Measurements from ENCODE around the gene LINGO4. TPM values are rescaled to one million over a fixed set of nuclear protein-coding genes. Genes with fewer than 3 reads are reported as not detected.

LINGO4 gene, protein sequence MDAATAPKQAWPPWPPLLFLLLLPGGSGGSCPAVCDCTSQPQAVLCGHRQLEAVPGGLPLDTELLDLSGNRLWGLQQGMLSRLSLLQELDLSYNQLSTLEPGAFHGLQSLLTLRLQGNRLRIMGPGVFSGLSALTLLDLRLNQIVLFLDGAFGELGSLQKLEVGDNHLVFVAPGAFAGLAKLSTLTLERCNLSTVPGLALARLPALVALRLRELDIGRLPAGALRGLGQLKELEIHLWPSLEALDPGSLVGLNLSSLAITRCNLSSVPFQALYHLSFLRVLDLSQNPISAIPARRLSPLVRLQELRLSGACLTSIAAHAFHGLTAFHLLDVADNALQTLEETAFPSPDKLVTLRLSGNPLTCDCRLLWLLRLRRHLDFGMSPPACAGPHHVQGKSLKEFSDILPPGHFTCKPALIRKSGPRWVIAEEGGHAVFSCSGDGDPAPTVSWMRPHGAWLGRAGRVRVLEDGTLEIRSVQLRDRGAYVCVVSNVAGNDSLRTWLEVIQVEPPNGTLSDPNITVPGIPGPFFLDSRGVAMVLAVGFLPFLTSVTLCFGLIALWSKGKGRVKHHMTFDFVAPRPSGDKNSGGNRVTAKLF
- total RNA-seq (under 1 TPM; 0.06 to 0.63 TPM), polyA plus RNA-seq (ENCODE audit: insufficient read length in 6 of 6) (under 1 TPM in 4 of 6 donors, not detected in 2; 0.07 to 0.17 (median 0.12) TPM)
- long read RNA-seq, donor 1, partial matches to known transcripts = 0 of 1 reads
- long read RNA-seq, donor 1, other reads (novel, unspliced or antisense) = 0 of 1 reads
- long read RNA-seq, donor 2 = 0 reads
- long read RNA-seq, donor 3 = 0 reads
- long read RNA-seq, donor 4 = 0 reads
- long read RNA-seq, donor 5 = 0 reads
- long read RNA-seq, donor 6 = 0 reads
- long read RNA-seq, donor 7 = 0 reads
- long read RNA-seq, donor 8 = 0 reads
- long read RNA-seq, donor 9 = 0 reads
- long read RNA-seq, donor 10 = 0 reads
- long read RNA-seq, donor 11 = 0 reads
- long read RNA-seq, donor 12 = 0 reads

DNA sequence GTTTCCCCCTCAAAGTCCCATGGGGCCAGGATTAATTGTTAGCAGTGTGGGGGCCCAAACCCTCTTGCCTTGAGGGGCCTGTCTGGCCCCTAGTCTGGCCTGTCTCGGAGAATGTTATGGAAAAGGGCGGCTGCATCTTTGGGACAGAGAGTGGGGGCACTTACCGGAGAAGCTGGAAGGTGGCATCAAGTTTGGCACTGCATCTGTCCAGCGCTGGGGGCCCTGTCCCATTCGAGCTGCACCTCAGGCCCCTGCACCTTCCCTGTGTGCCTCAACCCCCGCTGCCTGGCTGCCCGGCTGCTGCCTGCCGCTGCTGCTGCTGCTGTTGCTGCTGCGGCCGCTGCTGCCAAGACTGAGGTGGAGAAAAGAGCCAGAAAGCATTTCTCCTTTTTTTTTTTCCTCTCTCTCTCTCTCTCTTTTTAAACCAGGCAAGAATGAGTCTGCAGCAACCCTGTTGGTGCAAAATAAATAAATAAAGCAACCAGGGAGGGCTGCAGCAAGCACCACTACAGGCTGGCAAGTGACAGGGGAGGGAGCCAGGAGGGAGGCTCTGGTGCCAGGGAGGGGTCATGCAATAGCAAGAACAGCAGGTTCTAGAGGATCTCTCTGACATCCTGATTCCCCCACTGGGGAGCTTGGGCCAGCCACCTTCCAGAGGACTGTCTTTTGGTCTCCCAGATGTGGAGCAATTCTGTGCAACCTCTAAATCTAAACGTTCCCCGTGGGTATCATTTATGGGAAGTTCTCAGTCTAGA is at the start of gene LINGO4:
Gene LINGO4 (minus strand): TSS at position 354 of the 755 bp plus-strand sequence. CDS start 2,715 bp downstream, outside the sequence.
- Histone ChIP-seq H3K9me3 (no peaks in the 10 kb centered on the region), H3K27me3 (peaks cover 0 to 8% of the 10 kb centered on the region in 2 donors), H3K4me1 (no peaks in the 10 kb centered on the region), H3K4me3 (no peak within 1 kb of the TSS), H3K36me3 (no peaks in the 10 kb centered on the region), H3K27ac (no peak within 1 kb of the TSS)
- no peak for ATAC-seq
- intact Hi-C loops (cut with DNase I) = no loop called here
- no peak for DNase-seq
- TF ChIP-seq, protein P1, sequence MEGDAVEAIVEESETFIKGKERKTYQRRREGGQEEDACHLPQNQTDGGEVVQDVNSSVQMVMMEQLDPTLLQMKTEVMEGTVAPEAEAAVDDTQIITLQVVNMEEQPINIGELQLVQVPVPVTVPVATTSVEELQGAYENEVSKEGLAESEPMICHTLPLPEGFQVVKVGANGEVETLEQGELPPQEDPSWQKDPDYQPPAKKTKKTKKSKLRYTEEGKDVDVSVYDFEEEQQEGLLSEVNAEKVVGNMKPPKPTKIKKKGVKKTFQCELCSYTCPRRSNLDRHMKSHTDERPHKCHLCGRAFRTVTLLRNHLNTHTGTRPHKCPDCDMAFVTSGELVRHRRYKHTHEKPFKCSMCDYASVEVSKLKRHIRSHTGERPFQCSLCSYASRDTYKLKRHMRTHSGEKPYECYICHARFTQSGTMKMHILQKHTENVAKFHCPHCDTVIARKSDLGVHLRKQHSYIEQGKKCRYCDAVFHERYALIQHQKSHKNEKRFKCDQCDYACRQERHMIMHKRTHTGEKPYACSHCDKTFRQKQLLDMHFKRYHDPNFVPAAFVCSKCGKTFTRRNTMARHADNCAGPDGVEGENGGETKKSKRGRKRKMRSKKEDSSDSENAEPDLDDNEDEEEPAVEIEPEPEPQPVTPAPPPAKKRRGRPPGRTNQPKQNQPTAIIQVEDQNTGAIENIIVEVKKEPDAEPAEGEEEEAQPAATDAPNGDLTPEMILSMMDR (IDR thresholded peaks at IDR 0.05) = no peak

DNA sequence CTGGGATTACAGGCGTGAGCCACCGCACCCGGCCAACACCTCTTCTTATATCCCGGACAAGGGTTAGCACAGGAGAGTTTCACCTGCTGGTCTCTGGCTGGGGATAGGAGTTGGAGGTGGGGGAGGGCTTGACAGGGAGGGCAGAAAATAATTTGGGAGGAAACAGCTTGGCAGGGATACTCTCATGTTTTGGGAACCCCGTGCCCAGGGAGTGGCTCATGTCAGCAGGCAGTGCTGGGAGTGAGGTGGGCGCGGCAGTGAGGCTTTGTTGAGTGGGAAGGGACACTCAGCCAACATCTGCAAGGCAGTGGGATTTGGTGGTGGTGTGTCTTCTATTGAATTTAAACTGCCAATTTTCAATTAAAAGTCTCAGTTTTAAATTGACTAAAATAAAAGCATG is 49.4 kb upstream of the LINGO4 start:
- H3K36me3 ChIP-seq = no peaks in the 10 kb centered on the region
- TF ChIP-seq, protein P1 (IDR thresholded peaks at IDR 0.05) = no peak
- no peak overlapping the region for H3K4me3 ChIP-seq
- peaks cover 0 to 18% of the 10 kb centered on the region in 2 donors for H3K4me1 ChIP-seq
- ATAC-seq (no peak), DNase-seq (no peak)
- H3K27ac ChIP-seq = no peak overlapping the region
- peaks cover 0 to 8% of the 10 kb centered on the region in 2 donors for H3K27me3 ChIP-seq
- H3K9me3 ChIP-seq = no peaks in the 10 kb centered on the region
- intact Hi-C loops (cut with DNase I) = no loop called here

DNA sequence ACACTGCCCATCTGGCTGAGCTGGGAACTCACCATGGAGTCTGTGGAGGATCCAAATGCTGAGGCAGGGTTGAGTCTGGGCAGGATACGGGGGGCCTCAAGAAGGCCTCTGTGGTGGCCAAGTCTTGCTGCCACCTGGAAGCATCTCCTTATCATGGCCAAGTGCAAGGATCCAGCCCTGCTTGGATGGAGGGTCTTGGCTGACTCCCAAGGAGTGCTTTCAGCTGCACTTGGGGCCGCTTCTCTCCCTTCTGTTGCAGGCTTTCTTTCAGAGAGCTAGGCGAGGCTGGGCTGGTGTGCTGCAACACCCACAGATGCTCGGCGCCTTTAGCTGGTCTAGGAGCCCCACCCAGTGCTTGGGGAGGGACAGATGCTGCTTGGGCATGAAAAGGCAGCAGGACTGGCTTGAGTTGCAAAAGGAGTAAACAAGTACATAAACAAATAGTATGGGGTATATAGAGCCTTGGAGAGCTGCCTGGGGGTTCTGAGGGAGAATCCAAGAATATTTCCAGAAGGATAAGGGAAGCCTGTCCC is 48.3 kb upstream of the LINGO4 start, which contains the start of gene THEM5:
Gene THEM5 (minus strand): TSS at position 302 of the 533 bp plus-strand sequence. CDS start 147 bp downstream, at position 155.
- no peak for ATAC-seq
- peaks cover 3 to 27% of the 10 kb centered on the region in 2 donors for H3K4me1 ChIP-seq
- H3K9me3 ChIP-seq = no peaks in the 10 kb centered on the region
- peaks cover 0 to 13% of the 10 kb centered on the region in 2 donors for H3K27me3 ChIP-seq
- H3K27ac ChIP-seq = no peak within 1 kb of the TSS
- no peak for DNase-seq
- intact Hi-C loops (cut with DNase I) = no loop called here
- H3K4me3 ChIP-seq = no peak within 1 kb of the TSS
- no peaks in the 10 kb centered on the region for H3K36me3 ChIP-seq
- TF ChIP-seq, protein P1 (IDR thresholded peaks at IDR 0.05) = no peak

DNA sequence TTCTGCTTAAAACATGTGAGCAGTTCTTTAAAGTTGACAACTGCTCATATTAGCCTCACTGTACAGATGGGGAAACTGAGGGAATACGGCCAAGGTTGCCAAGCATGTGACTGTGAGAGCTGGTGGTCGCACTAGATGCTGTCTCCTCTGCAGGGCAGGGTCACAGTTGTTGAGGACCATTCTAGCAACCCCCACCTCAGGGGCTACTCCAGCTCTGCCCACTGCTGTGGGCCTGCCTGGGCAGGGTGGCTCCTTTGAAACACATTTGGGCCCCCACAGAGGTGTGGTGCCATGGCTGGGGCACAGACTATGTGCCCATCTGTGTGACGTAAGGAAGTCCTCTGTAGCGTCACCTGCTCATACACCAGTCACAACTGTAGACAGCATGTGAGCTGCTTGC is 47.5 kb upstream of the LINGO4 start:
- no peak for ATAC-seq
- Histone ChIP-seq H3K9me3 (no peaks in the 10 kb centered on the region), H3K4me1 (peaks cover 3 to 25% of the 10 kb centered on the region in 2 donors), H3K36me3 (no peaks in the 10 kb centered on the region), H3K27me3 (peaks cover 0 to 20% of the 10 kb centered on the region in 2 donors), H3K27ac (no peak overlapping the region), H3K4me3 (no peak overlapping the region)
- DNase-seq = no peak
- intact Hi-C loops (cut with DNase I) = no loop called here
- TF ChIP-seq, protein P1 (IDR thresholded peaks at IDR 0.05) = no peak
